K562 (cell line): ENCODE measurements around the gene LAMA2. TPM values are rescaled to one million over a fixed set of nuclear protein-coding genes. Genes with fewer than 3 reads are reported as not detected.

Source experiments
- ATAC-seq: fragments of 200-7000 bp; cut with Tn5 transposase; 3 replicates; pipeline ENCODE4 v1.9.1; 2020; ENCODE audit warnings: moderate library complexity
- BruUV-seq: library from RNA; stranded (reverse); fragments of 400-500 nt; replicated peaks from 2 replicates; lab custom pipeline; 2021; lab: Mats Ljungman, UMichigan
- CTCF ChIA-PET: fragments of 300-600 bp; formaldehyde crosslinking; extraction: SDS; loops from one replicate; lab custom pipeline; 2021; ENCODE audit warnings: low intra/inter-chr PET ratio; lab: Yijun Ruan, JAX
- POLR2A ChIA-PET: fragments of 300-600, 350-650 bp; sonication (Branson Sonifier 250); formaldehyde crosslinking; extraction: SDS; loops from one replicate; lab custom pipeline; 2021; ENCODE audit warnings: antibody characterized with exemption, inconsistent platforms; lab: Yijun Ruan, JAX
- DNase-seq, 4 experiments: peaks; one replicate each; pipeline versions ENCODE4 v3.0.0 to v3.0.0-alpha.2; 2011 to 2018; ENCODE audit warnings: low spot score in 3 of 4, mixed read lengths in 3 of 4; ENCODE audit errors: extremely low read depth in 1 of 4
- FAIRE-seq: peaks from 2 replicates; lab custom pipeline; 2011; peaks lifted over from hg19 to GRCh38; lab: Jason Lieb, UNC
- H2AFZ ChIP-seq: 2 replicates; pipeline ENCODE4 v1.6.0; 2011; ENCODE audit warnings: low read depth, low read length, control low read depth, inconsistent platforms
- H3K27ac ChIP-seq: fragments of 200-600 bp; 3 replicates; pipeline ENCODE4 v1.8.0; 2011; ENCODE audit warnings: low read depth, mild to moderate bottlenecking, control low read depth, inconsistent platforms, low read length, moderate library complexity, mixed read lengths; ENCODE audit errors: extremely low read depth
- H3K27me3 ChIP-seq, 2 experiments: fragments of 300-600 bp in 1 of 2; 2 replicates in 1 of 2; 3 replicates in 1 of 2; pipeline versions ENCODE4 v1.6.0 to v1.8.0; 2011; ENCODE audit warnings: inconsistent platforms in 2 of 2, low read length in 2 of 2, mild to moderate bottlenecking in 1 of 2, mixed read lengths in 1 of 2, moderate library complexity in 1 of 2; ENCODE audit not compliant: control insufficient read depth in 2 of 2, insufficient read depth in 2 of 2
- H3K36me3 ChIP-seq: fragments of 300-600 bp; 3 replicates; pipeline ENCODE4 v1.8.0; 2011; ENCODE audit warnings: mild to moderate bottlenecking, low read length, inconsistent platforms; ENCODE audit not compliant: control insufficient read depth, insufficient read depth
- H3K4me1 ChIP-seq, 2 experiments: fragments of 200-600 bp in 1 of 2; replicated peaks in 1 of 2; 2 replicates in 1 of 2; 3 replicates in 1 of 2; pipeline versions ENCODE4 v1.5.1 to v1.8.0; 2011; ENCODE audit warnings: inconsistent platforms in 2 of 2, low read length in 2 of 2, mild to moderate bottlenecking in 1 of 2, mixed read lengths in 1 of 2, moderate library complexity in 1 of 2; ENCODE audit not compliant: control insufficient read depth in 2 of 2, insufficient read depth in 2 of 2
- H3K4me2 ChIP-seq: 2 replicates; pipeline ENCODE4 v1.6.1; 2011; ENCODE audit warnings: low read length, control low read depth, inconsistent platforms, mixed read lengths; ENCODE audit not compliant: insufficient read depth
- H3K4me3 ChIP-seq: fragments of 200-600 bp; sonication (generic), shearing (Covaris generic); 2 replicates; pipeline ENCODE4 v1.5.1; 2016; ENCODE audit warnings: control low read depth, inconsistent platforms
- H3K79me2 ChIP-seq: fragments of 200-600 bp; 3 replicates; pipeline ENCODE4 v1.8.0; 2011; ENCODE audit warnings: low read length, inconsistent platforms; ENCODE audit not compliant: control insufficient read depth, insufficient read depth
- H3K9ac ChIP-seq, 2 experiments: 2 replicates each; pipeline versions ENCODE4 v1.6.0 to v1.6.1; 2011; ENCODE audit warnings: low read depth in 2 of 2, low read length in 2 of 2, control low read depth in 1 of 2, inconsistent platforms in 1 of 2, mild to moderate bottlenecking in 1 of 2, mixed read lengths in 1 of 2; ENCODE audit not compliant: insufficient read depth in 1 of 2
- H3K9me1 ChIP-seq: one replicate; pipeline ENCODE4 v1.6.0; 2011; ENCODE audit warnings: inconsistent platforms, mild to moderate bottlenecking, low read length, moderate library complexity; ENCODE audit not compliant: control insufficient read depth, insufficient read depth
- H3K9me3 ChIP-seq: replicated peaks from 2 replicates; pipeline ENCODE4 v1.5.1; 2011; ENCODE audit warnings: low read depth, low read length, inconsistent platforms; ENCODE audit not compliant: control insufficient read depth, insufficient read depth
- H4K20me1 ChIP-seq: replicated peaks from 2 replicates; pipeline ENCODE4 v1.6.1; 2011; ENCODE audit warnings: low read length, inconsistent platforms, mixed read lengths; ENCODE audit not compliant: control insufficient read depth, insufficient read depth
- BRF2 ChIP-seq: IDR thresholded peaks from 3 replicates; pipeline ENCODE4 v1.6.1; 2011; ENCODE audit warnings: borderline replicate concordance, mild to moderate bottlenecking; ENCODE audit not compliant: insufficient read length, insufficient read depth
- CBX5 ChIP-seq: IDR thresholded peaks from 2 replicates; pipeline ENCODE4 v1.6.1; 2014; ENCODE audit warnings: low read depth, borderline replicate concordance
- E2F5 ChIP-seq: sonication (generic); formaldehyde crosslinking; IDR thresholded peaks from 2 replicates; pipeline ENCODE4 v1.8.0; 2022; ENCODE audit warnings: mild to moderate bottlenecking, missing genetic modification reagents
- GTF3C2 ChIP-seq: IDR thresholded peaks from 3 replicates; pipeline ENCODE4 v1.6.1; 2011; ENCODE audit warnings: borderline replicate concordance, mild to moderate bottlenecking, moderate library complexity; ENCODE audit not compliant: insufficient read length; ENCODE audit errors: extremely low read depth
- HDAC1 ChIP-seq, 2 experiments: fragments of 450-650 bp; IDR thresholded peaks; 2 replicates each; pipeline ENCODE4 v1.6.1; 2016 to 2017; ENCODE audit warnings: inconsistent platforms in 1 of 2, mild to moderate bottlenecking in 1 of 2, moderate library complexity in 1 of 2
- HES1 ChIP-seq: fragments of 450-650 bp; IDR thresholded peaks from 2 replicates; pipeline ENCODE4 v1.6.1; 2016; ENCODE audit warnings: low read depth, mild to moderate bottlenecking, moderate library complexity
- KAT8 ChIP-seq: fragments of 450-650 bp; IDR thresholded peaks from 2 replicates; pipeline ENCODE4 v1.6.1; 2016; ENCODE audit warnings: low read depth, mild to moderate bottlenecking
- MCM7 ChIP-seq, 2 experiments: fragments of 450-650 bp; IDR thresholded peaks; 2 replicates each; pipeline ENCODE4 v1.6.1; 2016 to 2018
- PRPF4 ChIP-seq: fragments of 200-400 bp; formaldehyde crosslinking; IDR thresholded peaks from one replicate; pipeline ENCODE4 v1.6.1; 2017; ENCODE audit warnings: low read length, low read depth, mild to moderate bottlenecking; ENCODE audit not compliant: insufficient read depth, poor library complexity, severe bottlenecking
- RNF2 ChIP-seq: sonication (generic); IDR thresholded peaks from 2 replicates; pipeline ENCODE4 v1.6.1; 2016
- SLC30A9 ChIP-seq: fragments of 250-450 bp; sonication (Bioruptor Pico); IDR thresholded peaks from 2 replicates; pipeline ENCODE4 v1.8.0; 2022; ENCODE audit warnings: mild to moderate bottlenecking, moderate library complexity
- SP1 ChIP-seq: sonication (generic); formaldehyde crosslinking; IDR thresholded peaks from 2 replicates; pipeline ENCODE4 v1.8.1; 2022; ENCODE audit warnings: mild to moderate bottlenecking, missing genetic modification reagents
- TAF15 ChIP-seq: fragments of 200-400 bp; formaldehyde crosslinking; IDR thresholded peaks from 2 replicates; pipeline ENCODE4 v1.6.1; 2017; ENCODE audit warnings: mild to moderate bottlenecking, low read depth, low read length, moderate library complexity
- ZC3H11A ChIP-seq: IDR thresholded peaks from 2 replicates; pipeline ENCODE4 v1.6.1; 2012; ENCODE audit warnings: low read depth, low read length, improper control_type of control experiment
- ZNF583 ChIP-seq: fragments of 250-450 bp; sonication (Bioruptor Pico); IDR thresholded peaks from 2 replicates; pipeline ENCODE4 v1.4.0; 2020
- ZSCAN29 ChIP-seq: fragments of 450-650 bp; IDR thresholded peaks from 2 replicates; pipeline ENCODE4 v1.6.1; 2017
- WGBS: fragments of 100-300 bp; shearing (Covaris generic); methylation state at CpG from one replicate; pipeline ENCODE4 v1.1.6; 2016; ENCODE audit warnings: low coverage, mixed read lengths; ENCODE audit not compliant: insufficient coverage; ENCODE audit errors: missing lambda C conversion rate; 5-methylcytosine and 5-hydroxymethylcytosine counted together
- in situ Hi-C: fragments of 300-500 bp; cut with MboI; formaldehyde crosslinking; loops from 4 replicates; pipeline ENCODE4 v1.15.0; 2018; ENCODE audit warnings: inconsistent platforms, mixed read lengths
- intact Hi-C: fragments of 100-400 bp; cut with micrococcal nuclease; formaldehyde crosslinking; loops from 2 replicates; pipeline ENCODE4 v1.14.2; 2022
- polyA plus RNA-seq, 8 experiments: library from polyadenylated mRNA; depleted of rRNA in 4 of 8; stranded (reverse) in 5 of 8; unstranded in 3 of 8; fragments of >200 nt; fragmentation: Nextera tagmentation in 2 of 8; fragmentation: Illumina TruSeq in 1 of 8; extraction: Ambion mirVana in 2 of 8; extraction: Trizol in 1 of 8; gene quantifications; 2 replicates each; pipeline versions ENCODE4 v1.2.1 to v1.2.3, GENCODE V29; 2011 to 2014; ENCODE audit warnings: inconsistent platforms in 1 of 8, missing spikeins in 1 of 8
- total RNA-seq, 7 experiments: library from RNA; depleted of rRNA in 6 of 7; stranded (reverse); fragments of >200 nt in 6 of 7; fragmentation: Illumina TruSeq in 2 of 7; extraction: Trizol in 2 of 7; gene quantifications; 2 replicates each; pipeline versions ENCODE4 v1.2.1 to v1.2.3, GENCODE V29; 2011 to 2021; ENCODE audit warnings: low replicate concordance in 1 of 7

LAMA2 gene
- total and polyA plus RNA-seq, 9 of the 15 experiments (the other 6 are each of a cell fraction or from before 2014, with no cell fraction given): 0.04 to 1.5 (median 0.36) TPM

- TF ChIP-seq GTF3C2 (no peak), ZNF583 (CRISPR knock-in tag) (no peak), E2F5 (CRISPR knock-in tag) (no peak), PRPF4 (no peak)
Observed at GRCh38 chr6:129130959-129131681, 248.2 kb downstream of the LAMA2 start (continued).

- Histone ChIP-seq H3K4me1 (no peaks in the 10 kb centered on the region), H3K27me3 (no peaks in the 10 kb centered on the region), H3K4me2 (no peak overlapping the region), H3K9me3 (peaks cover 2% of the 10 kb centered on the region; the same call in 1 of the 2 replicates), H2AFZ (no peak overlapping the region), H3K36me3 (no peaks in the 10 kb centered on the region), H3K79me2 (no peaks in the 10 kb centered on the region), H3K4me3 (no peak overlapping the region), H3K27ac (no peak overlapping the region), H3K9ac (no peak overlapping the region), H3K9me1 (no peaks in the 10 kb centered on the region), H4K20me1 (no peaks in the 10 kb centered on the region)
- DNase-seq (no peak), ATAC-seq (no peak), FAIRE-seq (no peak)
- CTCF ChIA-PET: no interaction called here
- TF ChIP-seq BRF2 (no peak), CBX5 (no peak), HES1 (no peak), RNF2 (no peak), HDAC1 (IDR thresholded peaks at IDR 0.05) (no peak), KAT8 (no peak), SP1 (CRISPR knock-in tag) (no peak), ZSCAN29 (no peak), MCM7 (IDR thresholded peaks at IDR 0.05) (no peak), ZC3H11A (no peak), SLC30A9 (CRISPR knock-in tag) (no peak), TAF15 (no peak)
- in situ Hi-C loops (no loop called here), intact Hi-C loops (no loop called here)
- POLR2A ChIA-PET: no interaction called here
- 11% methylated on average over 5 of the region's 5 CpGs for whole genome bisulfite sequencing
- BruUV-seq: no TSS peak
Observed at GRCh38 chr6:129133770-129134192, 250.8 kb downstream of the LAMA2 start.
